Measurements from ENCODE around the gene STMND1.

STMND1 gene

GRCh38 chr6:17172836-17173470 is 71.1 kb downstream of the STMND1 start:
- no peak overlapping the region for H3K4me3 ChIP-seq (ENCODE audit: low read length)
- no peak for TF ChIP-seq CTCF (conservative IDR thresholded peaks at IDR 0.05; ENCODE audit: low read depth, low read length)
- DNase-seq (ENCODE audit: low read depth), result no peak

GRCh38 chr6:17178326-17178725 is 76.5 kb downstream of the STMND1 start:
- H3K4me3 ChIP-seq (ENCODE audit: low read length), result no peak overlapping the region
- TF ChIP-seq CTCF (conservative IDR thresholded peaks at IDR 0.05; ENCODE audit: low read depth, low read length), result no peak
- no peak for DNase-seq (ENCODE audit: low read depth)

DNA sequence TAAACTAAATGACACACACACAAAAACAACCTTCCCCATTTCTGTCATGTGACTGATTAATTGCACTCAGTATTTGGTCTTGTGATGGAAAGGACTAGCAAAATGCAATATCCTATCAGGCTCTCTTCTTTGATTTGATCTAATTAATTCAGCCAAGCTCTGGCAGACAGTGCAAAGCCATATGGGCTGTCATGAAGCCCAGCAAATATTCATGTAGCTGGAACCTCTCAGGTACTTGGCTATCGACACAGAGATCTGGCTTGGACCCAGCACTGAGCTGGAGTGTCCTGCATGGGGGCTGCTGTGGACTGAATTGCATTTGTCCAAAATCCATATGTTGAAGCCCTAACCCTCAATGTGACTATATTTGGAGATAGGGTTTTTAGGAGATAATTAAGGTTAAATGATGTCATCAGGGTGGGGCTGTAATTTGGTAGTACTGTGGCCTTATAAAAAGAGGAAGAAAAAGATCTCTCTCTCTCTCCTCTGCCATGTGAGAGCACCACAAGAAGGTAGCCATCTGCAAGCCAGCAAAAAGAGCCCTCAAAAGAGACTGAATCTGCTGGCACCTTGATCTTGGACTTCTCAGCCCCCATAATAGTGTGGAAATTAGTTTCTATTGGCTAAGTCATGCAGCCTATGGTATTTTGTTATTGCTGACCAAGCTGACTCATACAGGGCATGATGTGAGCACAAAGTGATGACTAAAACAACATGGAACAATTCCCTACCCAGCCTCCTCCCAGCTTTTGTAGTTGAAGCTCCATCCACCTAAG is 77.1 kb downstream of the STMND1 start:
- TF ChIP-seq CTCF (conservative IDR thresholded peaks at IDR 0.05; ENCODE audit: low read depth, low read length), result no peak
- DNase-seq (ENCODE audit: low read depth), result no peak
- H3K4me3 ChIP-seq (ENCODE audit: low read length), result no peak overlapping the region

DNA sequence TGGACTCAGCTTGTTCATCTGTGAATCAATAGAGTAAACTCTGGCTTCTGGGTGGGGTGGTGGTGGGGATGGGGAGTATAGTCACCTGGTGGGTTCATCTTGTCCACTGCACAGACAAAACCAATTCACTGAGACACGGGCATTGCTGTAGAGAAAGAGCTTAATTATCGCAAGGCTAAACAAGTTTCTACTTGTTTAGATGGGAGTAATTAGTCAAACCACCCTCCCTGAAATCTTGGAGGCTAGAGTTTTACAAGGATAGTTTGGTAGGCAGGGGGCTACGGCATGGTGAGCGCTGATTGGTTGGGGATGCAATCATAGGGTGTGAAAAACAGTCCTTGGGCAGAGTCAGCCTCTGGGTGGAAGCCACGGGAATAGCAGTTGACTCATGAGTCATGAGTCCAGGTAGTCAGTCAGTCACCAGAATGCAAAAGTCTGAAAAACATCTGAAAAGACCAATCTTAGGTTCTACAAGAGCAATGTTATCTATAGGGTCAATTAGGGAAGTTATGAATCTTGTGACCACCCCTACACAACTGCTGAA is 77.8 kb downstream of the STMND1 start:
- no peak for TF ChIP-seq CTCF (conservative IDR thresholded peaks at IDR 0.05; ENCODE audit: low read depth, low read length)
- no peak overlapping the region for H3K4me3 ChIP-seq (ENCODE audit: low read length)
- no peak for DNase-seq (ENCODE audit: low read depth)
